ENCODE measurements around the gene TEX35.

Gene TEX35

GRCh38 chr1:178544531-178544930 is 31.6 kb downstream of the TEX35 start:
- Histone ChIP-seq H3K4me2 (ENCODE audit: low read length) (peak overlapping the region; percentile 98), H3K9ac (ENCODE audit: low read length) (peak overlapping the region; percentile 98), H3K27ac (ENCODE audit: low read depth, low read length, poor library complexity, severe bottlenecking) (peak overlapping the region; percentile 97), H3K9me3 (ENCODE audit: low read length) (no peaks in the 10 kb centered on the region), H3K36me3 (ENCODE audit: insufficient read depth, low read length) (peaks cover 50% of the 10 kb centered on the region), H3K4me1 (ENCODE audit: insufficient read depth, low read length, severe bottlenecking) (peaks cover 73% of the 10 kb centered on the region), H3K27me3 (ENCODE audit: insufficient read depth, low read length) (no peaks in the 10 kb centered on the region), H3F3A (ENCODE audit: insufficient read depth, low read length) (no peaks in the 10 kb centered on the region), H2AFZ (ENCODE audit: low read length) (no peak overlapping the region), H3K9me2 (ENCODE audit: low read depth, low read length) (no peaks in the 10 kb centered on the region), H3K4me3 (ENCODE audit: low read depth, low read length, poor library complexity, severe bottlenecking) (peak overlapping the region; percentile 78), H3K79me2 (ENCODE audit: insufficient read depth, low read length) (peaks cover 35% of the 10 kb centered on the region), H4K20me1 (ENCODE audit: insufficient read depth, low read length) (no peaks in the 10 kb centered on the region)
- no peak for TF ChIP-seq EZH2 (IDR thresholded peaks at IDR 0.05; ENCODE audit: borderline replicate concordance, low read length)

- Histone ChIP-seq H3K4me1 (ENCODE audit: insufficient read depth, low read length, severe bottlenecking) (peaks cover 49% of the 10 kb centered on the region), H3K36me3 (ENCODE audit: insufficient read depth, low read length) (peaks cover 86% of the 10 kb centered on the region), H3K9ac (ENCODE audit: low read length) (no peak overlapping the region), H3F3A (ENCODE audit: insufficient read depth, low read length) (no peaks in the 10 kb centered on the region), H3K27ac (ENCODE audit: low read depth, low read length, poor library complexity, severe bottlenecking) (peak overlapping the region; percentile 45), H3K79me2 (ENCODE audit: insufficient read depth, low read length) (peaks cover 34% of the 10 kb centered on the region), H3K9me3 (ENCODE audit: low read length) (no peaks in the 10 kb centered on the region), H3K4me3 (ENCODE audit: low read depth, low read length, poor library complexity, severe bottlenecking) (no peak overlapping the region), H4K20me1 (ENCODE audit: insufficient read depth, low read length) (no peaks in the 10 kb centered on the region), H2AFZ (ENCODE audit: low read length) (no peak overlapping the region), H3K27me3 (ENCODE audit: insufficient read depth, low read length) (no peaks in the 10 kb centered on the region), H3K9me2 (ENCODE audit: low read depth, low read length) (no peaks in the 10 kb centered on the region), H3K4me2 (ENCODE audit: low read length) (no peak overlapping the region)
- TF ChIP-seq EZH2 (IDR thresholded peaks at IDR 0.05; ENCODE audit: borderline replicate concordance, low read length) (no peak), CTCF (IDR thresholded peaks at IDR 0.05; ENCODE audit: low read length) (peak; percentile 8; the same call in 1 of the 2 replicates)
Measured at GRCh38 chr1:178548108-178548507, 35.2 kb downstream of the TEX35 start.

GRCh38 chr1:178551307-178551706 is 38.4 kb downstream of the TEX35 start:
- Histone ChIP-seq H3F3A (ENCODE audit: insufficient read depth, low read length) (no peaks in the 10 kb centered on the region), H3K9ac (ENCODE audit: low read length) (no peak overlapping the region), H2AFZ (ENCODE audit: low read length) (no peak overlapping the region)

More at GRCh38 chr1:178551307-178551706, 38.4 kb downstream of the TEX35 start:
- Histone ChIP-seq H3K36me3 (ENCODE audit: insufficient read depth, low read length) (peaks cover 81% of the 10 kb centered on the region), H3K27me3 (ENCODE audit: insufficient read depth, low read length) (no peaks in the 10 kb centered on the region), H3K27ac (ENCODE audit: low read depth, low read length, poor library complexity, severe bottlenecking) (no peak overlapping the region), H3K9me2 (ENCODE audit: low read depth, low read length) (no peaks in the 10 kb centered on the region), H4K20me1 (ENCODE audit: insufficient read depth, low read length) (no peaks in the 10 kb centered on the region), H3K4me2 (ENCODE audit: low read length) (no peak overlapping the region), H3K4me3 (ENCODE audit: low read depth, low read length, poor library complexity, severe bottlenecking) (no peak overlapping the region), H3K9me3 (ENCODE audit: low read length) (0 out of 2 replicates have a peak, but pooled peaks cover 3% of the 10 kb centered on the region), H3K79me2 (ENCODE audit: insufficient read depth, low read length) (peaks cover 5% of the 10 kb centered on the region), H3K4me1 (ENCODE audit: insufficient read depth, low read length, severe bottlenecking) (peaks cover 17% of the 10 kb centered on the region)
- TF ChIP-seq EZH2 (IDR thresholded peaks at IDR 0.05; ENCODE audit: borderline replicate concordance, low read length): no peak
- TF ChIP-seq CTCF (IDR thresholded peaks at IDR 0.05; ENCODE audit: low read length): no peak

Data from OCI-LY1 (cell line).